HepG2 (cell line): ENCODE results near the gene GPER1. TPM values are rescaled to one million over a fixed set of nuclear protein-coding genes. Genes with fewer than 3 reads are reported as not detected.

ENCODE experiments used
- ATAC-seq: fragments of 200-7000 bp; cut with Tn5 transposase; 3 replicates; pipeline ENCODE4 v1.9.1; 2020; ENCODE audit warnings: mild to moderate bottlenecking, moderate library complexity
- BruUV-seq: library from RNA; stranded (reverse); fragments of 400-500 nt; replicated peaks from 2 replicates; lab custom pipeline; 2021; lab: Mats Ljungman, UMichigan
- CTCF ChIA-PET: fragments of 300-600 bp; formaldehyde crosslinking; extraction: SDS; loops from one replicate; lab custom pipeline; 2021; ENCODE audit warnings: low total read pairs, inconsistent platforms, low intra/inter-chr PET ratio; lab: Yijun Ruan, JAX
- POLR2A ChIA-PET: fragments of 350-600 bp; sonication (Branson Sonifier 250); formaldehyde crosslinking; loops from one replicate; lab custom pipeline; 2020; ENCODE audit warnings: antibody characterized with exemption, inconsistent platforms; lab: Yijun Ruan, JAX
- DNase-seq: peaks from one replicate; pipeline ENCODE4 v3.0.0-alpha.2; 2015; ENCODE audit warnings: low spot score
- FAIRE-seq: peaks from 3 replicates; lab custom pipeline; 2011; peaks lifted over from hg19 to GRCh38; lab: Jason Lieb, UNC
- H2AFZ ChIP-seq: one replicate; pipeline ENCODE4 v1.6.1; 2011; ENCODE audit warnings: low read length, inconsistent platforms
- H3K27ac ChIP-seq: fragments of 300-600 bp; 3 replicates; pipeline ENCODE4 v1.8.0; 2011; ENCODE audit warnings: mixed run types, mild to moderate bottlenecking, mixed read lengths, low read length, inconsistent platforms; ENCODE audit not compliant: insufficient read depth; ENCODE audit errors: extremely low read length
- H3K27me3 ChIP-seq, 2 experiments: fragments of 200-600 bp in 1 of 2; 2 replicates in 1 of 2; 3 replicates in 1 of 2; pipeline versions ENCODE4 v1.6.0 to v1.8.0; 2011; ENCODE audit warnings: low read length in 2 of 2, mild to moderate bottlenecking in 2 of 2, moderate library complexity in 2 of 2, inconsistent platforms in 1 of 2; ENCODE audit not compliant: insufficient read depth in 2 of 2, control insufficient read depth in 1 of 2
- H3K36me3 ChIP-seq, 2 experiments: fragments of 200-600 bp in 1 of 2; replicated peaks in 1 of 2; 2 replicates in 1 of 2; 3 replicates in 1 of 2; pipeline versions ENCODE4 v1.5.1 to v1.8.0; 2011; ENCODE audit warnings: low read length in 2 of 2, inconsistent platforms in 1 of 2; ENCODE audit not compliant: insufficient read depth in 2 of 2, control insufficient read depth in 1 of 2
- H3K4me1 ChIP-seq: 2 replicates; pipeline ENCODE4 v1.5.1; 2012; ENCODE audit warnings: low read length, inconsistent platforms; ENCODE audit not compliant: insufficient read depth
- H3K4me2 ChIP-seq: 2 replicates; pipeline ENCODE4 v1.6.0; 2011; ENCODE audit warnings: low read depth, low read length, inconsistent platforms
- H3K4me3 ChIP-seq, 3 experiments: fragments of 200-600 bp in 1 of 3; sonication (generic), shearing (Covaris generic) in 1 of 3; replicated peaks in 1 of 3; 2 replicates each; pipeline ENCODE4 v1.5.1; 2011 to 2016; ENCODE audit warnings: low read length in 3 of 3, inconsistent platforms in 2 of 3, low read depth in 2 of 3, mild to moderate bottlenecking in 2 of 3, control low read depth in 1 of 3, mixed read lengths in 1 of 3; ENCODE audit not compliant: insufficient read depth in 1 of 3
- H3K79me2 ChIP-seq: one replicate; pipeline ENCODE4 v1.6.1; 2011; ENCODE audit warnings: low read length, inconsistent platforms; ENCODE audit not compliant: insufficient read depth
- H3K9ac ChIP-seq: 2 replicates; pipeline ENCODE4 v1.6.0; 2011; ENCODE audit warnings: mild to moderate bottlenecking, low read depth, low read length, inconsistent platforms; ENCODE audit not compliant: insufficient read depth
- H3K9me3 ChIP-seq: 2 replicates; pipeline ENCODE4 v1.5.1; 2012; ENCODE audit warnings: mild to moderate bottlenecking, low read length
- H4K20me1 ChIP-seq: 2 replicates; pipeline ENCODE4 v1.6.0; 2011; ENCODE audit warnings: inconsistent platforms, mild to moderate bottlenecking, low read length, moderate library complexity; ENCODE audit not compliant: insufficient read depth
- AGO2 ChIP-seq: fragments of 200-400 bp; formaldehyde crosslinking; optimal IDR thresholded peaks from 2 replicates; pipeline ENCODE3; 2017; ENCODE audit warnings: mild to moderate bottlenecking, low read depth, low read length, moderate library complexity
- IKZF1 ChIP-seq: fragments of 450-650 bp; IDR thresholded peaks from 2 replicates; pipeline ENCODE4 v1.7.1; 2016
- TAF1 ChIP-seq: sonication (generic); formaldehyde crosslinking; IDR thresholded peaks from 2 replicates; pipeline ENCODE4 v1.4.0; 2020; ENCODE audit warnings: missing genetic modification reagents
- ZNF331 ChIP-seq: sonication (generic); formaldehyde crosslinking; IDR thresholded peaks from 2 replicates; pipeline ENCODE4 v1.4.0; 2020; ENCODE audit warnings: missing genetic modification reagents
- ZNF615 ChIP-seq: sonication (generic); formaldehyde crosslinking; IDR thresholded peaks from 2 replicates; pipeline ENCODE4 v1.5.0; 2020; ENCODE audit warnings: mild to moderate bottlenecking, missing genetic modification reagents, borderline replicate concordance
- WGBS: methylation state at CpG from one replicate; pipeline ENCODE4 v1.1.6; 2017; ENCODE audit warnings: low lambda C conversion rate; 5-methylcytosine and 5-hydroxymethylcytosine counted together
- in situ Hi-C: cut with HindIII; loops from 2 replicates; pipeline ENCODE4 v1.10.0; 2017; ENCODE audit warnings: low pct_unique_long_range_greater_than_20kb; ENCODE audit not compliant: extremely low pct_ligation_motif_present
- intact Hi-C: fragments of 100-400 bp; cut with micrococcal nuclease; formaldehyde crosslinking; loops from one replicate; pipeline ENCODE4 v1.10.0; 2022; ENCODE audit not compliant: unreplicated experiment
- polyA plus RNA-seq, 8 experiments: library from polyadenylated mRNA; depleted of rRNA in 3 of 8; stranded (reverse) in 7 of 8; unstranded in 1 of 8; fragments of >200 nt; fragmentation: Illumina TruSeq in 4 of 8; extraction: Trizol in 4 of 8; gene quantifications; 2 replicates each; pipeline versions ENCODE4 v1.2.1 to v1.2.3, GENCODE V29; 2011 to 2016; ENCODE audit warnings: low read depth in 4 of 8, missing spikeins in 1 of 8, mixed read lengths in 1 of 8; ENCODE audit not compliant: insufficient read depth in 1 of 8
- total RNA-seq, 5 experiments: library from RNA; depleted of rRNA; stranded (reverse); fragments of >200 nt; fragmentation: Illumina TruSeq; extraction: Trizol; gene quantifications; 2 replicates each; pipeline ENCODE4 v1.2.3, GENCODE V29; 2016; ENCODE audit warnings: low read depth in 1 of 5
- TF ChIP-seq, protein P1 (sequence below): sonication (generic); formaldehyde crosslinking; IDR thresholded peaks from 2 replicates; pipeline ENCODE4 v1.4.0; 2020; ENCODE audit warnings: mild to moderate bottlenecking, missing genetic modification reagents, borderline replicate concordance
- TF ChIP-seq, protein P2 (sequence below): conservative IDR thresholded peaks from 2 replicates; pipeline ENCODE4 v1.6.1; 2018; ENCODE audit warnings: missing genetic modification reagents

The GPER1 gene
- total and polyA plus RNA-seq, 2 of the 13 experiments (the other 11 are each of a cell fraction or from before 2014, with no cell fraction given), result 12.7 to 19.7 TPM

DNA sequence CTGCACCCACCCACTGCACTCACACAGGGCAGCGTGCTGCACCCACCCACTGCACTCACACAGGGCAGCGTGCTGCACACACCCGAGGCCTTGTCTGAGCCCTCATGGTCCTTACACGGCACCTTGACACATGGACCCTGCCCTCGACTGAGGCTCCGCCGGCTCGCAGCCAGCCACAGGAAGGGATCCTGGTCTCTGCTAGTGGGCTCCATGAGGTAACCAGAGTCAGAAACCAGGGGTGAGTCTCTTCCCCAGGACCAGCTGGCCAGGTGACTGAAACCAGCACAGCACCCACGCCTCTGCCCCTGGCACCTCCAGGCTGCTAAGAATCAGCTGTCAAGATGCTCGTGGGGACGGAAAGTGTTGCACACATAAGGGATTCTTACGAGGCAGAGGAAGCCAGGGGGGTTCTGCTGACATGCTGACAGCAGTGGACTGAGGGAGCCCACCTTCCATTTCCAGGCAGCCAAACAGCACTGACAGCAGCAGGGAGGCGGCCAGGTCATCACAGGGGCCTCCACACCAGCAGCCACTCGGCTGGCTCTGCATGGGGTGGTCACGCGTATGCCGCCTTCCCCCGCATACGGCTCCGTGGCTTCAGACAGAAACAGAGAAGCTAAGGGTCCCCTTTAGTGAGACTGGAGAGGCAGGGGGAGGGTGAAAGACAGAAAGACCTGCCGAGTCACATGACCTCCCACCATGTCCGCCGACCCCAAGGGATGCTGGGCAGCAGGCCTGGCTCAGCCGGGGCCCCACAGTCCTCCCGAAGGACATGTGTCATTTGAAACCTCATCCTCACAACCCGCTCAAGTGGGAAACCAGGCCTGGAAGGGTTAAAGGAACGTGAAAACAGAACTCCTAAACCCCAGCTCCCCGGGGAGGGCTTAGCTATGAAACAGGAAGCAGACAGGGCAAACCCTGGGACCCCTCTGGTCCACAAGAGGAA is 34.2 kb downstream of the GPER1 start:
- no peak for ATAC-seq
- no peaks in the 10 kb centered on the region for H3K9me3 ChIP-seq
- DNase-seq, result no peak

More for the DNA sequence above, 34.2 kb downstream of the GPER1 start:
- FAIRE-seq, result no peak
- POLR2A ChIA-PET, result interaction anchor here (1.4 kb wide), 1 partner anchor 35 kb away, joined by 4 read pairs; no protein-coding TSS in a partner anchor
- TF ChIP-seq, protein P1, sequence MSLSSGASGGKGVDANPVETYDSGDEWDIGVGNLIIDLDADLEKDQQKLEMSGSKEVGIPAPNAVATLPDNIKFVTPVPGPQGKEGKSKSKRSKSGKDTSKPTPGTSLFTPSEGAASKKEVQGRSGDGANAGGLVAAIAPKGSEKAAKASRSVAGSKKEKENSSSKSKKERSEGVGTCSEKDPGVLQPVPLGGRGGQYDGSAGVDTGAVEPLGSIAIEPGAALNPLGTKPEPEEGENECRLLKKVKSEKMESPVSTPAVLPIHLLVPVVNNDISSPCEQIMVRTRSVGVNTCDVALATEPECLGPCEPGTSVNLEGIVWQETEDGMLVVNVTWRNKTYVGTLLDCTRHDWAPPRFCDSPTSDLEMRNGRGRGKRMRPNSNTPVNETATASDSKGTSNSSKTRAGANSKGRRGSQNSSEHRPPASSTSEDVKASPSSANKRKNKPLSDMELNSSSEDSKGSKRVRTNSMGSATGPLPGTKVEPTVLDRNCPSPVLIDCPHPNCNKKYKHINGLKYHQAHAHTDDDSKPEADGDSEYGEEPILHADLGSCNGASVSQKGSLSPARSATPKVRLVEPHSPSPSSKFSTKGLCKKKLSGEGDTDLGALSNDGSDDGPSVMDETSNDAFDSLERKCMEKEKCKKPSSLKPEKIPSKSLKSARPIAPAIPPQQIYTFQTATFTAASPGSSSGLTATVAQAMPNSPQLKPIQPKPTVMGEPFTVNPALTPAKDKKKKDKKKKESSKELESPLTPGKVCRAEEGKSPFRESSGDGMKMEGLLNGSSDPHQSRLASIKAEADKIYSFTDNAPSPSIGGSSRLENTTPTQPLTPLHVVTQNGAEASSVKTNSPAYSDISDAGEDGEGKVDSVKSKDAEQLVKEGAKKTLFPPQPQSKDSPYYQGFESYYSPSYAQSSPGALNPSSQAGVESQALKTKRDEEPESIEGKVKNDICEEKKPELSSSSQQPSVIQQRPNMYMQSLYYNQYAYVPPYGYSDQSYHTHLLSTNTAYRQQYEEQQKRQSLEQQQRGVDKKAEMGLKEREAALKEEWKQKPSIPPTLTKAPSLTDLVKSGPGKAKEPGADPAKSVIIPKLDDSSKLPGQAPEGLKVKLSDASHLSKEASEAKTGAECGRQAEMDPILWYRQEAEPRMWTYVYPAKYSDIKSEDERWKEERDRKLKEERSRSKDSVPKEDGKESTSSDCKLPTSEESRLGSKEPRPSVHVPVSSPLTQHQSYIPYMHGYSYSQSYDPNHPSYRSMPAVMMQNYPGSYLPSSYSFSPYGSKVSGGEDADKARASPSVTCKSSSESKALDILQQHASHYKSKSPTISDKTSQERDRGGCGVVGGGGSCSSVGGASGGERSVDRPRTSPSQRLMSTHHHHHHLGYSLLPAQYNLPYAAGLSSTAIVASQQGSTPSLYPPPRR (CRISPR knock-in tag), result no peak
- TF ChIP-seq AGO2 (peak; percentile 46), IKZF1 (no peak), ZNF615 (CRISPR knock-in tag) (no peak), TAF1 (no peak), ZNF331 (CRISPR knock-in tag) (no peak)
- TF ChIP-seq, protein P2, sequence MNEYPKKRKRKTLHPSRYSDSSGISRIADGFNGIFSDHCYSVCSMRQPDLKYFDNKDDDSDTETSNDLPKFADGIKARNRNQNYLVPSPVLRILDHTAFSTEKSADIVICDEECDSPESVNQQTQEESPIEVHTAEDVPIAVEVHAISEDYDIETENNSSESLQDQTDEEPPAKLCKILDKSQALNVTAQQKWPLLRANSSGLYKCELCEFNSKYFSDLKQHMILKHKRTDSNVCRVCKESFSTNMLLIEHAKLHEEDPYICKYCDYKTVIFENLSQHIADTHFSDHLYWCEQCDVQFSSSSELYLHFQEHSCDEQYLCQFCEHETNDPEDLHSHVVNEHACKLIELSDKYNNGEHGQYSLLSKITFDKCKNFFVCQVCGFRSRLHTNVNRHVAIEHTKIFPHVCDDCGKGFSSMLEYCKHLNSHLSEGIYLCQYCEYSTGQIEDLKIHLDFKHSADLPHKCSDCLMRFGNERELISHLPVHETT, result no peak
- Histone ChIP-seq H3K36me3 (peaks cover 11 to 30% of the 10 kb centered on the region in 2 experiments; a peak in 4 of 5 replicates), H3K27me3 (no peaks in the 10 kb centered on the region), H3K79me2 (peaks cover 18% of the 10 kb centered on the region), H3K9ac (no peak overlapping the region), H3K4me2 (no peak overlapping the region), H4K20me1 (no peaks in the 10 kb centered on the region), H2AFZ (no peak overlapping the region), H3K4me1 (no peaks in the 10 kb centered on the region), H3K27ac (no peak overlapping the region), H3K4me3 (no peak overlapping the region)
- intact Hi-C loops, result no loop called here
- in situ Hi-C loops, result no loop called here
- CTCF ChIA-PET, result interaction anchor here (2.2 kb wide), 1 partner anchor 35 kb away, joined by 10 read pairs; no protein-coding TSS in a partner anchor
- no TSS peak for BruUV-seq
- WGBS, result 98% methylated on average over 9 of the region's 28 CpGs
